ENCODE measurements around the gene SUN2. TPM values are rescaled to one million over a fixed set of nuclear protein-coding genes. Genes with fewer than 3 reads are reported as not detected.

Gene SUN2
- total RNA-seq, 1 donor from 2014 or later = 207 TPM

GRCh38 chr22:38725900-38726655 lies 29.7 kb downstream of the SUN2 start:
- intact Hi-C loops (cut with DNase I) = no loop called here
- no peak for ATAC-seq
- no peak for DNase-seq (ENCODE audit: low spot score)

- DNase-seq (ENCODE audit: low spot score) = no peak
- no peak for ATAC-seq
These were observed 30.7 kb downstream of the SUN2 start for GRCh38 chr22:38724926-38725571.

GRCh38 chr22:38724176-38724575 lies 31.6 kb downstream of the SUN2 start:
- ATAC-seq = no peak
- intact Hi-C loops (cut with DNase I) = no loop called here
- DNase-seq (ENCODE audit: low spot score) = no peak

More at GRCh38 chr22:38724926-38725571, 30.7 kb downstream of the SUN2 start:
- intact Hi-C loops (cut with DNase I) = no loop called here

- DNase-seq (ENCODE audit: low spot score) = no peak
- ATAC-seq = no peak
- intact Hi-C loops (cut with DNase I) = no loop called here
These were observed 34.2 kb downstream of the SUN2 start for GRCh38 chr22:38721551-38721950.

- intact Hi-C loops (cut with DNase I) = no loop called here
- DNase-seq (ENCODE audit: low spot score) (no peak), ATAC-seq (no peak)
These were observed 35.4 kb downstream of the SUN2 start for GRCh38 chr22:38720350-38720749.

GRCh38 chr22:38719196-38719595 lies 36.6 kb downstream of the SUN2 start:
- no peak for ATAC-seq
- DNase-seq (ENCODE audit: low spot score) = no peak
- intact Hi-C loops (cut with DNase I) = no loop called here

GRCh38 chr22:38718414-38718813 lies 37.4 kb downstream of the SUN2 start:
- intact Hi-C loops (cut with DNase I) = no loop called here
- peak; percentile 84 for ATAC-seq
- DNase-seq (ENCODE audit: low spot score) = peak; percentile 63

GRCh38 chr22:38717244-38717643 lies 38.6 kb downstream of the SUN2 start:
- ATAC-seq (no peak), DNase-seq (ENCODE audit: low spot score) (no peak)
- intact Hi-C loops (cut with DNase I) = no loop called here

GRCh38 chr22:38716826-38717225 lies 39.0 kb downstream of the SUN2 start:
- no peak for DNase-seq (ENCODE audit: low spot score)
- intact Hi-C loops (cut with DNase I) = no loop called here

GRCh38 chr22:38716271-38716670 lies 39.5 kb downstream of the SUN2 start:
- no peak for ATAC-seq
- no peak for DNase-seq (ENCODE audit: low spot score)
- intact Hi-C loops (cut with DNase I) = no loop called here

More at GRCh38 chr22:38716826-38717225, 39.0 kb downstream of the SUN2 start:
- no peak for ATAC-seq

- intact Hi-C loops (cut with DNase I) = no loop called here
These were observed 39.9 kb downstream of the SUN2 start for GRCh38 chr22:38715852-38716251.

GRCh38 chr22:38715176-38715764 lies 40.5 kb downstream of the SUN2 start:
- intact Hi-C loops (cut with DNase I) = no loop called here
- DNase-seq (ENCODE audit: low spot score) = no peak
- peak; percentile 25 for ATAC-seq

More at GRCh38 chr22:38715852-38716251, 39.9 kb downstream of the SUN2 start:
- no peak for ATAC-seq
- no peak for DNase-seq (ENCODE audit: low spot score)

GRCh38 chr22:38713921-38714320 lies 41.9 kb downstream of the SUN2 start:
- intact Hi-C loops (cut with DNase I) = no loop called here

GRCh38 chr22:38712486-38713207 lies 43.2 kb downstream of the SUN2 start:
- intact Hi-C loops (cut with DNase I) = no loop called here
- ATAC-seq (no peak), DNase-seq (ENCODE audit: low spot score) (no peak)

More at GRCh38 chr22:38713921-38714320, 41.9 kb downstream of the SUN2 start:
- DNase-seq (ENCODE audit: low spot score) (no peak), ATAC-seq (no peak)

GRCh38 chr22:38710866-38711265 lies 44.9 kb downstream of the SUN2 start:
- intact Hi-C loops (cut with DNase I) = no loop called here
- DNase-seq (ENCODE audit: low spot score) = no peak
- no peak for ATAC-seq

GRCh38 chr22:38710351-38710750 lies 45.4 kb downstream of the SUN2 start:
- no peak for DNase-seq (ENCODE audit: low spot score)
- intact Hi-C loops (cut with DNase I) = no loop called here

GRCh38 chr22:38709306-38709705 lies 46.5 kb downstream of the SUN2 start:
- DNase-seq (ENCODE audit: low spot score) (no peak), ATAC-seq (no peak)
- intact Hi-C loops (cut with DNase I) = no loop called here

More at GRCh38 chr22:38710351-38710750, 45.4 kb downstream of the SUN2 start:
- no peak for ATAC-seq

- ATAC-seq = no peak
- DNase-seq (ENCODE audit: low spot score) = no peak
- intact Hi-C loops (cut with DNase I) = no loop called here
These were observed 47.8 kb downstream of the SUN2 start for GRCh38 chr22:38707984-38708383.

GRCh38 chr22:38707346-38707745 lies 48.5 kb downstream of the SUN2 start:
- intact Hi-C loops (cut with DNase I) = no loop called here
- ATAC-seq (no peak), DNase-seq (ENCODE audit: low spot score) (no peak)

- DNase-seq (ENCODE audit: low spot score) = no peak
- intact Hi-C loops (cut with DNase I) = no loop called here
These were observed 49.0 kb downstream of the SUN2 start for GRCh38 chr22:38706901-38707195.

More at GRCh38 chr22:38706901-38707195, 49.0 kb downstream of the SUN2 start:
- ATAC-seq = no peak
